Osteoblast (primary cell): Measurements from ENCODE around the gene REV3L. TPM values are rescaled to one million over a fixed set of nuclear protein-coding genes. Genes with fewer than 3 reads are reported as not detected.

Source experiments
- DNase-seq: peaks from one replicate; pipeline ENCODE4 v3.0.0; 2011; ENCODE audit warnings: low spot score, mixed read lengths; ENCODE audit not compliant: insufficient read length; ENCODE audit errors: missing footprints
- H2AFZ ChIP-seq: 2 replicates; pipeline ENCODE4 v1.6.0; 2011; ENCODE audit warnings: mild to moderate bottlenecking, low read length
- H3K27ac ChIP-seq: 2 replicates; pipeline ENCODE4 v1.5.1; 2011; ENCODE audit warnings: mild to moderate bottlenecking, low read depth, low read length, moderate library complexity
- H3K27me3 ChIP-seq: 2 replicates; pipeline ENCODE4 v1.6.0; 2012; ENCODE audit warnings: mild to moderate bottlenecking, control low read depth, inconsistent platforms, low read length, moderate library complexity; ENCODE audit not compliant: insufficient read depth
- H3K36me3 ChIP-seq: 2 replicates; pipeline ENCODE4 v1.5.1; 2011; ENCODE audit warnings: mild to moderate bottlenecking, low read length, control low read depth, moderate library complexity; ENCODE audit not compliant: insufficient read depth
- H3K4me1 ChIP-seq: 2 replicates; pipeline ENCODE4 v1.5.1; 2011; ENCODE audit warnings: mild to moderate bottlenecking, low read length, control low read depth, moderate library complexity; ENCODE audit not compliant: insufficient read depth
- H3K4me2 ChIP-seq: 2 replicates; pipeline ENCODE4 v1.6.0; 2011; ENCODE audit warnings: mild to moderate bottlenecking, low read length; ENCODE audit not compliant: insufficient read depth
- H3K4me3 ChIP-seq: fragments of 200-600 bp; sonication (generic); 3 replicates; pipeline ENCODE4 v1.5.1; 2012; ENCODE audit warnings: mild to moderate bottlenecking, low read length, inconsistent platforms; ENCODE audit not compliant: insufficient read depth
- H3K79me2 ChIP-seq: 2 replicates; pipeline ENCODE4 v1.6.0; 2012; ENCODE audit warnings: mild to moderate bottlenecking, low read length, control low read depth, inconsistent platforms; ENCODE audit not compliant: insufficient read depth
- H3K9me3 ChIP-seq: 2 replicates; pipeline ENCODE4 v1.5.1; 2011; ENCODE audit warnings: low read depth, low read length, control low read depth
- H4K20me1 ChIP-seq: 2 replicates; pipeline ENCODE4 v1.6.0; 2012; ENCODE audit warnings: mild to moderate bottlenecking, low read length, control low read depth; ENCODE audit not compliant: insufficient read depth
- CTCF ChIP-seq: IDR thresholded peaks from 2 replicates; pipeline ENCODE4 v1.5.1; 2011; ENCODE audit warnings: mild to moderate bottlenecking, low read depth, low read length, moderate library complexity; ENCODE audit errors: extremely low read depth
- total RNA-seq: library from RNA; depleted of rRNA; stranded (reverse); fragments of >200 nt; gene quantifications from 2 replicates; pipeline ENCODE4 v1.2.3, GENCODE V29; 2012

REV3L gene
- total RNA-seq: 41.3 and 42.0 TPM in 2 replicates

GRCh38 chr6:111482959-111483735 lies at the start of gene REV3L:
REV3L (minus strand) TSS chr6:111483218; CDS start chr6:111482888, 330 bp downstream.
- Histone ChIP-seq H3K4me2 (peak within 1 kb of the TSS; percentile 96), H4K20me1 (peaks cover 9% of the 10 kb centered on the region), H3K4me1 (peaks cover 40% of the 10 kb centered on the region), H3K4me3 (peak within 1 kb of the TSS; percentile 92), H2AFZ (peak within 1 kb of the TSS; percentile 86), H3K9me3 (no peaks in the 10 kb centered on the region), H3K79me2 (peaks cover 76% of the 10 kb centered on the region), H3K27ac (peak within 1 kb of the TSS; percentile 97), H3K36me3 (peaks cover 3% of the 10 kb centered on the region), H3K27me3 (no peaks in the 10 kb centered on the region)
- TF ChIP-seq CTCF: no peak
- peak; percentile 95 for DNase-seq

GRCh38 chr6:111531185-111531584 lies 48.2 kb upstream of the REV3L start:
- no peak for DNase-seq
- no peaks in the 10 kb centered on the region for H3K36me3 ChIP-seq
- H3K4me3 ChIP-seq: no peak overlapping the region
- no peak overlapping the region for H3K4me2 ChIP-seq
- no peak for TF ChIP-seq CTCF
- no peaks in the 10 kb centered on the region for H4K20me1 ChIP-seq
- no peaks in the 10 kb centered on the region for H3K4me1 ChIP-seq
- no peak overlapping the region for H2AFZ ChIP-seq
- no peaks in the 10 kb centered on the region for H3K9me3 ChIP-seq
- H3K27me3 ChIP-seq: no peaks in the 10 kb centered on the region
- no peaks in the 10 kb centered on the region for H3K79me2 ChIP-seq
- H3K27ac ChIP-seq: no peak overlapping the region

GRCh38 chr6:111530667-111531066 lies 47.6 kb upstream of the REV3L start:
- Histone ChIP-seq H4K20me1 (no peaks in the 10 kb centered on the region), H3K27me3 (no peaks in the 10 kb centered on the region), H3K9me3 (no peaks in the 10 kb centered on the region), H3K4me2 (no peak overlapping the region), H2AFZ (no peak overlapping the region), H3K36me3 (no peaks in the 10 kb centered on the region), H3K4me1 (no peaks in the 10 kb centered on the region), H3K4me3 (no peak overlapping the region), H3K27ac (no peak overlapping the region), H3K79me2 (peaks cover 2% of the 10 kb centered on the region)
- TF ChIP-seq CTCF: no peak
- DNase-seq: no peak

- Histone ChIP-seq H3K27ac (no peak overlapping the region), H3K4me3 (no peak overlapping the region), H3K4me1 (no peaks in the 10 kb centered on the region)
Measured at GRCh38 chr6:111530218-111530617, 47.2 kb upstream of the REV3L start.

More at GRCh38 chr6:111530218-111530617, 47.2 kb upstream of the REV3L start:
- Histone ChIP-seq H3K4me2 (no peak overlapping the region), H2AFZ (no peak overlapping the region), H3K9me3 (no peaks in the 10 kb centered on the region), H3K27me3 (no peaks in the 10 kb centered on the region), H3K36me3 (no peaks in the 10 kb centered on the region), H4K20me1 (no peaks in the 10 kb centered on the region), H3K79me2 (peaks cover 2% of the 10 kb centered on the region)
- TF ChIP-seq CTCF: no peak
- no peak for DNase-seq
